ENCODE data around the gene ZNF587.
"Not testable (repeated sequence)": the region's sequence is repeated elsewhere in the genome, so short reads cannot be mapped to it uniquely, and the experiment has no call there.

ZNF587 gene

GRCh38 chr19:57823155-57823554 lies 26.5 kb upstream of the ZNF587 start:
- DNase-seq, result not testable (repeated sequence)

DNA sequence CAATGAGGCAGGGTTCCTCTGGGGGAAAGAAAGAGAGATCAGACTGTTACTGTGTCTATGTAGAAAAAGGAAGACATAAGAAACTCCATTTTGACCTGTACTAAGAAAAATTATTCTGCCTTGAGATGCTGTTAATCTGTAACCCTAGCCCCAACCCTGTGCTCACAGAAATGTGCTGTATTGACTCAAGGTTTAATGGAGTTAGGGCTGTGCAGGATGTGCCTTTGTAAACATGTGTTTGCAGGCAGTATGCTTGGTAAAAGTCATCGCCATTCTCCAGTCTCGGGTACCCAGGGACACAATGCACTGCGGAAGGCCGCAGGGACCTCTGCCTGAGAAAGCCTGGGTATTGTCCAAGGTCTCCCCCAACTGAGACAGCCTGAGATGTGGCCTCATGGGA lies 26.1 kb upstream of the ZNF587 start:
- not testable (repeated sequence) for DNase-seq

- DNase-seq, result no peak
Observed at GRCh38 chr19:57825511-57825910, 24.1 kb upstream of the ZNF587 start.

DNA sequence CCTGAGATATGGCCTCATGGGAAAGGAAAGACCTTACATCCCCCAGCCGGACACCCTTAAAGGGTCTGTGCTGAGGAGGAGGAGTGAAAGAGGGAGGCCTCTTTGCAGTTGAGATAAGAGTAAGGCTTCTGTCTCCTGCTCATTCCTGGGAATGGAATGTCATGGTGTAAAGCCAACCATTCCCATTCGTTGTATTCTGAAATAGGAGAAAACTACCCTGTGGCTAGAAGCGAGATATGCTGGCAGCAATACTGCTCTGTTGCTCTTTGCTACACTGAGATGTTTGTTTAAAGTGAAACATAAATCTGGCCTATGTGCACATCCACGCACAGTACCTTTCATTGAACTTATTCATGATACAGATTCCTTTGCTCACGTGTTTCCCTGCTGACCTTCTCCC lies 20.3 kb upstream of the ZNF587 start:
- DNase-seq, result no peak

DNA sequence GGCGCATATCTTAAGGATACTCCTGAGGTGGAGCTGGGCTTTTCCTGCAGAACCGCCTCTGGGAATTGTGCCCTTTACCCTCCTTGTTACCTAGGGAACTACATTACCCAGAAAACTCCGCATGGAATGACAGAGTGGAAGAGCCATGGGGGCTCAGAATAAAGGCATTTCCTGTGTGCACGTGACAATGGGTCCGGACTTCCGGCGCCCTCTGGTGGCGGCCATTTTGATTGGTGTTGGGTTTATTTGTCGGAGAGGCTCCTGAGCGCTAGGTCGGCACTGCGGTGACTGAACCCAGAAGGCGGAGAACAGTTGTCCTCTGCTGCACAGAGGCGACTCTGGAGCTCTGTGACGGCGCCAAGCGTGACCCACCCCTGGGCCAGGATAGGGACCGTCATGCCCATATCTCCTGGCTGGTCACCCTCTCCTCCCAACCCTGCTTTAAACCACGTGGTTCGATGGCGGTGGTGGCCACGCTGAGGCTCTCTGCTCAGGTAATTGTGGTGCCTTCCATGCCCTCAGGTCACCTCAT lies 19.5 kb upstream of the ZNF587 start, which contains the start of gene ZNF587B:
Gene ZNF587B, plus strand, starts transcription at position 229 of the 532 bp plus-strand sequence. Its CDS starts 230 bp downstream, at position 459.
- no peak for DNase-seq

DNA sequence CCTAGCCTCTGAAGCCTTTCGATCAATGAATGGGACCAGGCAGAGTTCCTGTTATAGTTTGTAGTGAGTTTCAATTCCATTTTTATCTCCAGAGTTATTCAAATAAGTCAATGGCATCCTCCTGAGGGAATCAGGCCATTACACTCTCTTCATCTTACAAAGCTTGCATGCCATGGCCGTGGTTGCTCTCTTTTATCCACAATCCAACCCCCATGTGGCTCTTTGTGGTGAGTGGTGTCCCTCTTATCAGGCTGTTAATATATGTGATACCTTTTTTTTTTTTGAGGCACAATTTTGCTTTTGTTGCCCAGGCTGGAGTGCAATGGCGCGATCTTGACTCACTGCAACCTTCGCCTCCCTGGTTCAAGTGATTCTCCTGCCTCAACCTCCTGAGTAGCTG lies 12.7 kb upstream of the ZNF587 start:
- DNase-seq, result not testable (repeated sequence)

- not testable (repeated sequence) for DNase-seq
Observed at GRCh38 chr19:57838622-57839191, 11.0 kb upstream of the ZNF587 start.

- DNase-seq, result no peak
Observed at GRCh38 chr19:57841122-57841763, 8.4 kb upstream of the ZNF587 start.

GRCh38 chr19:57847164-57847563 lies 2.5 kb upstream of the ZNF587 start:
- not testable (repeated sequence) for DNase-seq

DNA sequence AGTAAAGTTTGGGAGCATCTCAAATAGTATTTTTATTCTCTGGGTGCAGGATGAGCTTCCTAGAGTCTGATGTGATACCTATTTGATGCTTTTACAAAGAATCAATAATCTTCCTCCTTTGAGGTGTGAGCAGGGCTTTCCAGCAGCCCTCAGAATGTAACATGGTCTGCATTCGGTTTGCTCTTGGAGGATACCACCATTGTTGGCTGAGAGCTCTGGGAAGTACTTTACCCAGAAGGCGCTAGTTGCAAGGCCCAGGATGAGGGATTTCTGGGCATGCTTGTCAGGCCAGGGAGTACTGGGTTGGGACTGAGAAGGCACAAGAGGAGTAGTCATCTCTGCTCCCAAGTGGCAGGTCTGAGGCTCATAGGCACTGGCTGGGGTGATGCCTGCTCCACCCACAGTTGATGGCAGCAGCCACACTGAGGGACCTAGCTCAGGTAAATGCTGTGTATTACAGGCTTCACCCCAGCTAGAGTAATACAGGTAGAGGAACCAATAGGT lies 445 bp upstream of the ZNF587 start:
- not testable (repeated sequence) for DNase-seq

- DNase-seq, result no peak
Observed at GRCh38 chr19:57850553-57851017, 926 bp downstream of the ZNF587 start.

- DNase-seq, result not testable (repeated sequence)
Observed at GRCh38 chr19:57851812-57852603, 2.3 kb downstream of the ZNF587 start.

DNA sequence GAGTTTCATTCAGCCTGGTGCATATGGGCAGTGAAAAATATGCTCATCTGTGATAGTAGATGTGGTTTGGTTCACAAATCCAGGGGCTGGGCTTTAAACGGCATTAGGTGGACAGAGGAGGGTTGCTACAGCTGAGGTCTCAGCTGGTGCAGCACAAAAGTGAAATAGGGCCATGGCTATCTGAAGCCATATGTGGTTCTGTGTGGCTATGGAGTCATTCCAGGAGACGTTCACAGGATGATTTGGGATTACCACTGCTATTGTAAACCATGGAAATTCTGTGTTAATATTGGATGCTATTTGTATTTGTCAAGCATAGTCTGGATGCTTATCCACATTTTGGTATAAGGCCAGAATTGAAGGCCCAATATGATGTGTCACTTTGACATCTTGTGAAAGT lies 4.5 kb downstream of the ZNF587 start:
- not testable (repeated sequence) for DNase-seq

GRCh38 chr19:57862351-57862750 lies 12.7 kb downstream of the ZNF587 start:
- not testable (repeated sequence) for DNase-seq

GRCh38 chr19:57867868-57868492 lies 18.3 kb downstream of the ZNF587 start:
- no peak for DNase-seq

DNA sequence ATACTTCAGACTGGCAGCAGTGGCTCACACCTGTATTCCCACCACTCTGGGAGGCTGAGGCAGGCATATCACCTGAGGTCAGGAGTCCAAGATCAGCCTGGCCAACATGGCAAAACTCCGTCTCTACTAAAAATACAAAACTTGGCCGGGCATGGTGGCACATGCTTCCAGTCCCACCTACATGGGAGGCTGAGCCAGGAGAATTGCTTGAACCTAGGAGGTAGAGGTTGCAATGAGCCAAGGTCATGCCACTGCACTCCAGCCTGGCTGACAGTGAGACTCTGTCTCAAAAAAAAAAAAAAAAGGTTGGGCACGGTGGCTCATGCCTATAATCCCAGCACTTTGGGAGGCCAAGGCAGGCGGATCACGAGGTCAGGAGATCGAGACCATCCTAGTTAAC lies 20.0 kb downstream of the ZNF587 start:
- not testable (repeated sequence) for DNase-seq

- DNase-seq, result no peak
Observed at GRCh38 chr19:57870225-57870624, 20.6 kb downstream of the ZNF587 start.

- no peak for DNase-seq
Observed at GRCh38 chr19:57872450-57872849, 22.8 kb downstream of the ZNF587 start.

- DNase-seq, result not testable (repeated sequence)
Observed at GRCh38 chr19:57873883-57874799, 24.5 kb downstream of the ZNF587 start.

DNA sequence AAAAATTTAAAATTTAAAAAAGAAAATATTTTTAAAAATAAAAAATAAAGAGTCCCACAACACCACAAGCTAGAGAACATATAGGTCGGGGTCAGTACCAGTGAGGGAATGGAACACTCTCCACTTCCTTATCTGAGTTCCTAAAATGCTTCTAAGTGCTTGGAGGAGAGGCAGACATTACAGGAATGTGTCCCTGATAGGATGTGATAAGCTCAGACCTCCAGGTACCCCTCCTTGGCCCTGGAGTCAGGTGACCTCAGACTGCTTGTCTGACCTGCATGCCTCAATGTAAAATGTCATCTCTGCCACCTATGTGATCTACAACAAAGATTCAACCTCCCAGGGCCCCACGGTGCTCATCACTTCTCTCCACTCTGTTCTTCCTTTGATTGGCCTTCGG lies 36.4 kb downstream of the ZNF587 start:
- no peak for DNase-seq

- DNase-seq, result no peak
Observed at GRCh38 chr19:57887195-57887941, 37.7 kb downstream of the ZNF587 start.

Measured in Kasumi-1 (cell line).